GM19455 (cell line): Measurements from ENCODE around the gene ACY1.
A peak's percentile ranks its signal among the peaks of the same experiment; 100 is the strongest.

Source experiments
- ATAC-seq: cut with Tn5 transposase; IDR thresholded peaks from one replicate; pipeline ENCODE4 v1.9.1; 2021; ENCODE audit not compliant: unreplicated experiment

Gene ACY1

GRCh38 chr3:51982838-51983577 is at the start of gene ACY1:
ACY1 (plus strand) TSS chr3:51983535; CDS start chr3:51984065, 530 bp downstream.
- peak; percentile 68 for ATAC-seq

GRCh38 chr3:51934139-51934850 is 49.0 kb upstream of the ACY1 start:
- no peak for ATAC-seq

GRCh38 chr3:51934991-51935885 is 48.1 kb upstream of the ACY1 start:
- no peak for ATAC-seq

GRCh38 chr3:51935886-51936755 is 47.2 kb upstream of the ACY1 start:
- ATAC-seq = no peak

- no peak for ATAC-seq
These were observed 46.3 kb upstream of the ACY1 start for GRCh38 chr3:51937014-51937413.

GRCh38 chr3:51937611-51938450 is 45.5 kb upstream of the ACY1 start:
- ATAC-seq = no peak

GRCh38 chr3:51938780-51939425 is 44.4 kb upstream of the ACY1 start:
- no peak for ATAC-seq

GRCh38 chr3:51940648-51941462 is 42.5 kb upstream of the ACY1 start:
- no peak for ATAC-seq

GRCh38 chr3:51941463-51941797 is 41.9 kb upstream of the ACY1 start:
- ATAC-seq = no peak

GRCh38 chr3:51941798-51942602 is 41.3 kb upstream of the ACY1 start, which contains the start of the genes PARP3 and RRP9:
PARP3 (plus strand) TSS chr3:51942363; CDS start chr3:51943356, 993 bp downstream.
RRP9 (minus strand) TSS chr3:51941904; CDS start chr3:51941867, 37 bp downstream.
- ATAC-seq = peak; percentile 91

GRCh38 chr3:51942603-51943450 is 40.5 kb upstream of the ACY1 start:
- ATAC-seq = no peak

- ATAC-seq = no peak
These were observed 39.6 kb upstream of the ACY1 start for GRCh38 chr3:51943451-51944391.

GRCh38 chr3:51944451-51945021 is 38.8 kb upstream of the ACY1 start:
- ATAC-seq = no peak

GRCh38 chr3:51945031-51945840 is 38.1 kb upstream of the ACY1 start:
- no peak for ATAC-seq
